GM21576 (cell line): Measurements from ENCODE around the gene SLC44A5.
"Not testable (repeated sequence)": the region's sequence is repeated elsewhere in the genome, so short reads cannot be mapped to it uniquely, and the experiment has no call there.

Source experiments
- ATAC-seq: cut with Tn5 transposase; IDR thresholded peaks from one replicate; pipeline ENCODE4 v1.9.1; 2021; ENCODE audit warnings: mild to moderate bottlenecking, moderate library complexity; ENCODE audit not compliant: unreplicated experiment

The SLC44A5 gene

GRCh38 chr1:75392278-75392677 is 218.6 kb downstream of the SLC44A5 start:
- peak; percentile 59 for ATAC-seq

GRCh38 chr1:75375476-75376447 is 235.2 kb downstream of the SLC44A5 start:
- ATAC-seq: not testable (repeated sequence)

DNA sequence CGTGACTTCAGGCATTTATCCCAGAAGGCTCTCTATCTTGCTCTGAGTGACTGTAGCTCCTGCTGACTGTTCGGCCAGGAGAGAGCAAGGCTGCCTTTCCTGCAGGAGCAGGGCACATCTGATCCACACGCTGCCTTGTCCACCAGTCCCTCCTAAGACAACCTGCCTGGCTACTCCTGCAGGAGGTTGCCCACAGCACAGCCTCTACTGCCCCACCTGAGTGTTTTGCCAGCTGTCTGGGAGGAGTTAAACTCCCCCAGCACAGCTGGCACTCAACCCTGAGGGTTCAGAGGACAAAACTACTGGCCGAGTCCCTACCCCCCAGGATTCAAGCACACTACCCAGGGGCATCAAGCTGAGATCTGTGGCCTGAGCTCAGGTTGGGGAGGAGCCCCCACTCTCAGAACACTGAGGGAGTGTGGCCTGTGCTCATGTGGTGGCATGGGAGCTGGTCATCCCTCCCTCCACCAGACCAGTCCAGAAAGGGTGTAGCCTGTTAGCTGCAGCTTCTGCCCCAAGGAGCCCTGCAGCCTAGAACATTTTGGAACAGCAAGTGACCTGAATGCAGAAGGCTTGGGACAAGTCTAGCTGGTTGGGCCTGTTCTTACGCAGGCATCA is 237.3 kb downstream of the SLC44A5 start:
- ATAC-seq: no peak

DNA sequence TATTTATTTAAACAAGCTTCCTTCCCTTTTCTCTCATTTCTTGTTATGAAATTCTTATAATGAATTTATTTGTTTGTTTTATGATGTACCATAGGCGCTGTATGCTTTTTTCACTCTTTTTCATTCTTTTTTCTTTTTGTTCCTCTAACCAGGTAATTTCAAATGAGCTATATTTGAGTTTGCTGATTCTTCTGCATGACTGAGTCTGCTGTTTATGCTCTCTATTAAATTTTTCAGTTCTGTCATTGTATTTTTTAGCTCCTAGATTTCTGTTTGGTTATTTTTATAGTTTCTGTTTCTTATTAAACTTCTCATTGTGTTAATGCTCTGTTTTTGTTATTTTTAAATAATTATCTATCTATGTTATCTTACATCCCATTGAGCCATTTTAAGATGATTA is 244.3 kb downstream of the SLC44A5 start:
- no peak for ATAC-seq

DNA sequence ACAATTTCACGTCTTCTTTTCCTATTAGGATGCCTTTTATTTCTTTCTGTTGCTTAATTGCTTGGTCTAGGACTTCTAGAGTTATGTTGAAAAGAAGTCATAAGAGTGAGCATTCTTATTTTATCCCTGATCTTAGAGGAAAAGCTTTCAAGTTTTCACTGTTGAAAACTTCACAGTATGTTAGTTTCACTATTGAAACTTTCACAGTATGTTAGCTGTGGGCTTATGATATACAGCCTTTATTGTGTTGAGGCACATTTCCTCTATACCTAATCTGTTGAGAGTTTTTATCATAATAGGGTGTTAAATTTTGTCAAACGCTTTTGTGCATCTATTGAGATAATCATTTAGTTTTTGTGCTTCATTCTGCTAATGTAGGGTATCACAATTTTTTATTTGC is 249.7 kb downstream of the SLC44A5 start:
- no peak for ATAC-seq

DNA sequence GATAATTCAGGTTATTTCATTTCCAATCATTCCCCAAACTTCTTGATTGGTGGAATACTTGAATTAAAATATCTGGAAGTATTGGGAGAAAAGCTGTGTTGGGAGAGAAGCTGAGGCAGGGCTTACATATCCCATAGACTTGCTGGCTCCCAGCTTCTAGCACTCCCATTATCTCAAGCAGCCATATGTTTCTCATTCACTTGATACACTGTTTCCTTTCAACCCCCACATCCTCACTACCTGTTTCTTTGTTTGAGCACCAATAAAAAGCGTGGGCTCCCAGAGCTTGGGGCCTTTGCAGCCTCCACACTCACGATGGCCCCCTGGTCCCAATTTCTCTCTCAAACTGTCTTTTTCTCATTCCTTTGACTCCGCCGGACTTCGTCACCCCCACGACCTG is 256.6 kb downstream of the SLC44A5 start:
- ATAC-seq: not testable (repeated sequence)

GRCh38 chr1:75353051-75353450 is 257.9 kb downstream of the SLC44A5 start:
- ATAC-seq: no peak

DNA sequence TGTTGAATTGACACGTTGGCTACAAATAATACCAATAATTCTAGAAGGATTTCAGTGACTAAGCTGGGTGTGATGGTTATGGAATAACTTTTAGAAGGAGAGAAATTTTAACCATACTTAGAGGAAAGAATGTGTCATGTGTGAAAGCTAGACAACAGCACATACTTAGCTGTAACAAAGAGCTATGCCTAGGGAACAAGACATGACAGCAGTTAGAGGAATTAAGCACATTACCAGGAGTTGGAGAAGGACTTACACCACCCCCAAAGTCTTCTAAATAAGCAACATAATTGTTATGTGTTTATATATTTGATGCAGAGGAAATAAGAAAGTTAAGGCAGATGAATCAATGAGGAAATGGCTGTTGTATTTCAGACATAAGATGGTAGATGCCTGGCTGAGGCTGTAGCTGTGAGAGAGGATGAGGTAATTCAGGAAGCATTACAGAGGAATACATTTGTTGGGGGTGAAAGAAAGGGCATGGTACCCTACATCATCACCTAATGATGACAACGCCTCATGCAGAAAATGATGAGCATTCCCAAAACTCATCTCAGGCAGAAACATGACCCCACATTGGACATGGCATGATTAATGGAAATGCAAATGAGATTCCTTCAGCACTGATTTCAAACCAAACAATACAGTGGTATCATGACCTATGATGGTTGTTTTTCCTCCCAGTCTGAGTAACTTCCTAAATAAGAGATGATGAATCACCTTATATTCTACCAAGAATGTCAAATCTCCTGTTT is 265.2 kb downstream of the SLC44A5 start:
- no peak for ATAC-seq

GRCh38 chr1:75342786-75343185 is 268.1 kb downstream of the SLC44A5 start:
- no peak for ATAC-seq

DNA sequence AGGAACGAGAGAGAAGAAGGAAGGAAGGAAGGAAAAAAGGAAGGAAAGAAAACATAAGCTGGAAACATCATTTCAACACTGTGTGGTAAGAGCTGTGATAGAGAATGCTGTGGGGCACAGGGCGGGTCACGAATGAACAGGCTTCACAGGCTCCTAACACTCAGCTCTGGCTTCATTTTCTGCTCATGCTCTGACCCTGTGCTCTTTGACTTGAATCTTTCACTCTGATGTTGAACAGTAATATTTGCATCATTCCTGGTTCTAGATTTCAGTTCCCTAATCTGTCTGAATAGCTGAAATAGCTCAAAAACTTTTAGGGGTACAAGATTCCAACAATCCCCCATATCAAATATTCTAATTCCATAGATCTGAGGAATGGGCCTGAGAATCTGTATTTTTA is 269.4 kb downstream of the SLC44A5 start:
- ATAC-seq: peak; percentile 60

DNA sequence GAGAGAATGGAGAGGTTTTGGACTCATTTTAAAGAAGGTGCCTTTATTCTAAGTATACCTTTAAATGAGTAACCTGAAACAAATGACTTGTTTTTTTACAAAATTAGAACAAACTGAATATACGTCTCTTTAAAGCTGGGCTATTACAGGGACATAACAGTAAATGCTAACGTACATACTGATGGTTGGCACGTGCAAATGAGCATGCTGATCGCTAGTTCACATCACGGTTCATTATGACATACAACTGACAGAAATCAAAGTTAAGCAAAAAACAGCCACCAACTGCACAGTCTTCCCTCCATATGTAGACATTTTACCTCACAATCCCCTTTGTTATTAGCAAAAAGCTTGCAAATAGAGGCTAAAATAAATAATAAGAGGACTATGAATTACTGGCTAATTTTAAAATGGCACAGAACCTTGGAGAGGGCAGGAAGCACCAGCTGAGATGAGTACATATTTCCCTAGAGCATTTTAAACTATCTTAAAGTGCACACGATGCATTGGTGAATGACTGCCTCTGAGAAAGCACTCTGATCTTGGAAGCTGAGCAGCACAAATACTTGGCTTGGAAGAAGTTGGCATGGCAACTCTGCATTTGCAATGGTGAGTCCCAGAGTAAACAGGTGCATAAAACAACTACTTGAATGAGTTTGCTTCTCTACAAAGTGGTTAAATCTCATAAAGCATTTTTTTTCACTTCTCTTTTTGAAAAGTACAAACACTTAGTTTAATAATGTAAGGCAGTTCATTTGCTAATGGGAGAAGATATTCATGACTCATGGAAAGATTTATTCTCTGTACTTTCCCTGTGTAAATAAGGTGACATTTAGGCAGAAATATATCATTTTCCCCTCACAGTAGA is 272.1 kb downstream of the SLC44A5 start:
- peak; percentile 92 for ATAC-seq

- no peak for ATAC-seq
Observed at GRCh38 chr1:75334876-75335389, 276.0 kb downstream of the SLC44A5 start.

DNA sequence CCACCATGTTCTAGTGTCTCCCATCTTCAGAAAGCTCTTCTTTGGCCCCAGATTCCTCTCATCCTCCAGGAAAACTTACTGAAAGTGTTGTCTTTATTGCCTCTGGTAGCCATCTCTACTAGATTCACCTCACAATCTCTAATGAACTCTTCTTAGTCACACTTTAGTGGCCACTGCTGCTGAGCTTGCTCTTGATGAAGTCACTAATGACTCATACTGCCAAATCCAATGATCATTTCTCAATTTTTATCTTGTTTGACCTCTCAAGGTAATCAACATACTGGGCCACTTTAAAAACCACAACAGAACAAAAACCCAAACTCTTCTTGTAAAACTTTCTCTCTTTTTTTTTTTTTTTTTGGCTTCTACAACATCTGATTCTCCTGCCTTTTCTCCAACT is 280.3 kb downstream of the SLC44A5 start:
- ATAC-seq: no peak

GRCh38 chr1:75328691-75329090 is 282.2 kb downstream of the SLC44A5 start:
- no peak for ATAC-seq

DNA sequence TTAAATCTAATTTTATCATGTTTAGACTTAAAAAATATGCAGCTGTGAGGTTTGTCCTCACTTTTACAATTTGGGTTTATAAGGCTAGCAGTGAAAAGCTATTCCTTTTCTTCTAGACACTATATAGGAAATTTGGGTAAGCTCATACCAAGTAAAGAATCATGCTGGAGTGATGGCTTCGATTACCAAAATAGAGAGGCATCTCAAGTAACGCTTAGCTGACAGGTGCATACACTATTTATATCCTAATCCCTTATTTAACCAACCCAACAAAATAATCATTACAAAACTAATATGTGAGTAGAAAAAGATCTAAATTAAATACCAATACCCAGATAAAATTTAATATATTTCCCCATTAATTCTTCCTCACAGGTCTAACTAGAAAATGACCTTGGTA is 283.5 kb downstream of the SLC44A5 start:
- no peak for ATAC-seq

- ATAC-seq: no peak
Observed at GRCh38 chr1:75317976-75318375, 292.9 kb downstream of the SLC44A5 start.

GRCh38 chr1:75316230-75316629 is 294.7 kb downstream of the SLC44A5 start:
- no peak for ATAC-seq

DNA sequence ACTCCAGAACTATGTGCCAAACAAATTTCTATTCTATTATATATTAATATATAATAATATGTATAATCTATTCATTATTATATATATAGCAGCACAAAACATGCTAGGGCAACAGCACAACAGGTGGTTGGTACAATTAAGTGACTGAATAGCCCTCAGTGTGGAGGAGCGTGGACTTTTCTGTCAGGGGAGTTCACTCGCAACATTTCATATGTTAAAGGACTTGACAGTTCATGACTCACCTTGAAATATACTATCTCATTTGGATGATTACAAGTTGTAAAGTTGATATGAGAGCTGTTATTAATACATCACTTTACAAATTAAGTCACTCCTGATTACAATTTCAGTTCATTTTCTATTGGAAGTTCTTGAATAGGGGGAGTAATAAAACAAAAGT is 298.3 kb downstream of the SLC44A5 start:
- ATAC-seq: no peak

- ATAC-seq: no peak
Observed at GRCh38 chr1:75310067-75310466, 300.8 kb downstream of the SLC44A5 start.

GRCh38 chr1:75308365-75308764 is 302.5 kb downstream of the SLC44A5 start:
- ATAC-seq: no peak
